ENCODE results near the gene ESYT3.

Gene ESYT3

GRCh38 chr3:138433892-138434275, 532 bp upstream of the ESYT3 start:
- H3K27ac ChIP-seq: no peak overlapping the region
- TF ChIP-seq CTCF (conservative IDR thresholded peaks at IDR 0.05): no peak

GRCh38 chr3:138434875-138435772, 708 bp downstream of the ESYT3 start:
- H3K27ac ChIP-seq: no peak overlapping the region
- no peak for TF ChIP-seq CTCF (conservative IDR thresholded peaks at IDR 0.05)

- H3K27ac ChIP-seq: no peak overlapping the region
- TF ChIP-seq CTCF (conservative IDR thresholded peaks at IDR 0.05): no peak
Measured at GRCh38 chr3:138435840-138436239, 1.4 kb downstream of the ESYT3 start.

GRCh38 chr3:138437281-138437680, 2.9 kb downstream of the ESYT3 start:
- no peak overlapping the region for H3K27ac ChIP-seq
- no peak for TF ChIP-seq CTCF (conservative IDR thresholded peaks at IDR 0.05)

- no peak for TF ChIP-seq CTCF (conservative IDR thresholded peaks at IDR 0.05)
- no peak overlapping the region for H3K27ac ChIP-seq
Measured at GRCh38 chr3:138438896-138439295, 4.5 kb downstream of the ESYT3 start.

GRCh38 chr3:138439646-138440045, 5.2 kb downstream of the ESYT3 start:
- H3K27ac ChIP-seq: no peak overlapping the region
- TF ChIP-seq CTCF (conservative IDR thresholded peaks at IDR 0.05): no peak

- H3K27ac ChIP-seq: no peak overlapping the region
- TF ChIP-seq CTCF (conservative IDR thresholded peaks at IDR 0.05): no peak
Measured at GRCh38 chr3:138440121-138440521, 5.7 kb downstream of the ESYT3 start.

Data from VCaP (cell line).